HG02973 (cell line): Measurements from ENCODE around the gene RNF31.
A peak's percentile ranks its signal among the peaks of the same experiment; 100 is the strongest.

ENCODE experiments used
- ATAC-seq: cut with Tn5 transposase; IDR thresholded peaks from one replicate; pipeline ENCODE4 v1.9.1; 2021; ENCODE audit warnings: moderate library complexity; ENCODE audit not compliant: unreplicated experiment

Gene RNF31

GRCh38 chr14:24137529-24138395, 9.5 kb upstream of the RNF31 start:
- no peak for ATAC-seq

GRCh38 chr14:24138396-24139271, 8.7 kb upstream of the RNF31 start:
- no peak for ATAC-seq

- no peak for ATAC-seq
Measured at GRCh38 chr14:24139272-24139934, 7.9 kb upstream of the RNF31 start.

GRCh38 chr14:24141097-24141880, 6.0 kb upstream of the RNF31 start, which contains the start of gene EMC9:
EMC9 (minus strand) TSS chr14:24141591; CDS start chr14:24141304, 287 bp downstream.
- peak; percentile 74 for ATAC-seq

- ATAC-seq: no peak
Measured at GRCh38 chr14:24143511-24143910, 3.8 kb upstream of the RNF31 start.

GRCh38 chr14:24144451-24144850, 2.8 kb upstream of the RNF31 start:
- no peak for ATAC-seq

- ATAC-seq: no peak
Measured at GRCh38 chr14:24145219-24145618, 2.1 kb upstream of the RNF31 start.

GRCh38 chr14:24145690-24146452, 1.4 kb upstream of the RNF31 start:
- no peak for ATAC-seq

- peak; percentile 49 for ATAC-seq
Measured at GRCh38 chr14:24146453-24146977, 783 bp upstream of the RNF31 start, which contains the start of gene PSME2. PSME2 (minus strand) TSS chr14:24146610; CDS start chr14:24146581, 29 bp downstream.

- ATAC-seq: no peak
Measured at GRCh38 chr14:24147761-24148428, 597 bp downstream of the RNF31 start.

- no peak for ATAC-seq
Measured at GRCh38 chr14:24149302-24149969, 2.1 kb downstream of the RNF31 start.

- ATAC-seq: no peak
Measured at GRCh38 chr14:24150061-24150460, 2.8 kb downstream of the RNF31 start.

GRCh38 chr14:24150567-24150966, 3.3 kb downstream of the RNF31 start:
- no peak for ATAC-seq

- ATAC-seq: no peak
Measured at GRCh38 chr14:24150993-24151392, 3.7 kb downstream of the RNF31 start.

- no peak for ATAC-seq
Measured at GRCh38 chr14:24151404-24152080, 4.2 kb downstream of the RNF31 start.

GRCh38 chr14:24155100-24155499, 7.8 kb downstream of the RNF31 start:
- no peak for ATAC-seq

- ATAC-seq: no peak
Measured at GRCh38 chr14:24156840-24157239, 9.5 kb downstream of the RNF31 start.

GRCh38 chr14:24157331-24157730, 10.0 kb downstream of the RNF31 start:
- no peak for ATAC-seq
